Measurements from ENCODE around the gene SPRY2.

GRCh38 chr13:80341756-80342370 lies 937 bp upstream of the SPRY2 start:
- TF ChIP-seq POLR2A (IDR thresholded peaks at IDR 0.05) (no peak), CTCF (IDR thresholded peaks at IDR 0.05) (no peak)

All from body of pancreas (tissue), 4 donors.